OCI-LY7 (cell line): ENCODE results near the gene KCNMA1.

Experiments
- CTCF ChIP-seq: fragments of 200-600 bp; sonication (generic); conservative IDR thresholded peaks from 2 replicates; pipeline ENCODE4 v1.5.1; 2014; ENCODE audit warnings: mild to moderate bottlenecking, antibody characterized with exemption, low read length, moderate library complexity, mixed read lengths
- EZH2phosphoT487 ChIP-seq: fragments of 200-600 bp; sonication (generic); IDR thresholded peaks from 2 replicates; pipeline ENCODE4 v1.6.1; 2018; ENCODE audit warnings: low read depth, borderline replicate concordance, mild to moderate bottlenecking, mixed run types, antibody characterized with exemption, low read length, moderate library complexity, mixed read lengths

- TF ChIP-seq CTCF = 0 out of 2 replicates have a peak, but pooled peaks have one; percentile 15
- TF ChIP-seq EZH2phosphoT487 = no peak
Measured at GRCh38 chr10:77574438-77574837, 63.2 kb downstream of the KCNMA1 start.
